ENCODE results near the gene WIZ.

GRCh38 chr19:15371786-15372380 lies 77.9 kb downstream of the WIZ start:
- TF ChIP-seq, protein P1, sequence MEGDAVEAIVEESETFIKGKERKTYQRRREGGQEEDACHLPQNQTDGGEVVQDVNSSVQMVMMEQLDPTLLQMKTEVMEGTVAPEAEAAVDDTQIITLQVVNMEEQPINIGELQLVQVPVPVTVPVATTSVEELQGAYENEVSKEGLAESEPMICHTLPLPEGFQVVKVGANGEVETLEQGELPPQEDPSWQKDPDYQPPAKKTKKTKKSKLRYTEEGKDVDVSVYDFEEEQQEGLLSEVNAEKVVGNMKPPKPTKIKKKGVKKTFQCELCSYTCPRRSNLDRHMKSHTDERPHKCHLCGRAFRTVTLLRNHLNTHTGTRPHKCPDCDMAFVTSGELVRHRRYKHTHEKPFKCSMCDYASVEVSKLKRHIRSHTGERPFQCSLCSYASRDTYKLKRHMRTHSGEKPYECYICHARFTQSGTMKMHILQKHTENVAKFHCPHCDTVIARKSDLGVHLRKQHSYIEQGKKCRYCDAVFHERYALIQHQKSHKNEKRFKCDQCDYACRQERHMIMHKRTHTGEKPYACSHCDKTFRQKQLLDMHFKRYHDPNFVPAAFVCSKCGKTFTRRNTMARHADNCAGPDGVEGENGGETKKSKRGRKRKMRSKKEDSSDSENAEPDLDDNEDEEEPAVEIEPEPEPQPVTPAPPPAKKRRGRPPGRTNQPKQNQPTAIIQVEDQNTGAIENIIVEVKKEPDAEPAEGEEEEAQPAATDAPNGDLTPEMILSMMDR (optimal IDR thresholded peaks at IDR 0.05 in 1 of 3, IDR thresholded peaks at IDR 0.05 in 1 of 3, conservative IDR thresholded peaks at IDR 0.05 in 1 of 3; ENCODE audit: extremely low read depth in 1 of 3, insufficient read depth in 2 of 3, low read length in 3 of 3), result no peak
- TF ChIP-seq EZH2 (IDR thresholded peaks at IDR 0.05; ENCODE audit: low read length), result no peak
